GM21360 (cell line): ENCODE data around the gene NDRG3.
"Not testable (repeated sequence)": the region's sequence is repeated elsewhere in the genome, so short reads cannot be mapped to it uniquely, and the experiment has no call there.

ENCODE experiments used
- ATAC-seq: cut with Tn5 transposase; IDR thresholded peaks from one replicate; pipeline ENCODE4 v1.9.1; 2021; ENCODE audit warnings: mild to moderate bottlenecking, moderate library complexity; ENCODE audit not compliant: unreplicated experiment

NDRG3 gene

GRCh38 chr20:36700438-36700837 lies 45.5 kb downstream of the NDRG3 start:
- no peak for ATAC-seq

DNA sequence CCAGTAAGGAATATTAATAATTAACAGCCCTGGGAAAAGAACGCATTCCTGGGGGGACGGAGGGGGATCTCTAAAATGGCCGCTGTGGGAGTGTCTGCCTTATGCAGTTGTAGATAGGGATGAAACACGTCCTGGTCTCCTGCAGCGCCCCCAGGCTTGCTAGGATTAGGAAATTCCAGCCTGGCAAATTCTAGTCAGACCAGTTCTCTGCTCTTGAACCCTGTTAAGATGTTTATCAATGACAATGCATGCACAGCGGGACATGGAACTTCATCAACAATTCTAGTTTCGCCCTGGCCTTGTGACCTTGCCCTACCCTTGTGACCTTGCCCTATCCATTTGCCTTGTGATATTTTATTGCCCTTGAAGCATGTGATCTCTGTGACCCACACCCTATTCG lies 50.4 kb downstream of the NDRG3 start:
- ATAC-seq = not testable (repeated sequence)

- no peak for ATAC-seq
Observed at GRCh38 chr20:36688630-36689029, 57.3 kb downstream of the NDRG3 start.

GRCh38 chr20:36687850-36688249 lies 58.0 kb downstream of the NDRG3 start:
- no peak for ATAC-seq

DNA sequence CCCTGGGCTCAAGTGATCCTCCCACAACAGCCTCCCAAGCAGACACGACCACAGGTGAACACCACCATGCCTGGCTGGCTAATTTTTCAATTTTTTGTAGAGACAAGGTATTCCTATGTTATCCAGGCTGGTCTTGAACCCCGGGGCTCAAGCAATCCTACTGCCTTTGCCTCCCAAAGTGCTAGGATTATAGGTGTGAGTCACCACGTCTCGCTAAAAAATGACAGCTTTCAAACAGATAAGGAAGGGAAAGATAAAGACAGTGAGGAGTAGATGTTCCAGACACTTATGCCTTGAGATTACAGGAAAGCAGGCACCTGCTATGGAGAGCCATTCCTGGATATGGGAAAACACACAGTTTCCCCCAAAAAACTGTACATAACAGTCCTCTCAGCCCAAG lies 58.9 kb downstream of the NDRG3 start:
- no peak for ATAC-seq

- ATAC-seq = no peak
Observed at GRCh38 chr20:36686504-36686903, 59.4 kb downstream of the NDRG3 start.

DNA sequence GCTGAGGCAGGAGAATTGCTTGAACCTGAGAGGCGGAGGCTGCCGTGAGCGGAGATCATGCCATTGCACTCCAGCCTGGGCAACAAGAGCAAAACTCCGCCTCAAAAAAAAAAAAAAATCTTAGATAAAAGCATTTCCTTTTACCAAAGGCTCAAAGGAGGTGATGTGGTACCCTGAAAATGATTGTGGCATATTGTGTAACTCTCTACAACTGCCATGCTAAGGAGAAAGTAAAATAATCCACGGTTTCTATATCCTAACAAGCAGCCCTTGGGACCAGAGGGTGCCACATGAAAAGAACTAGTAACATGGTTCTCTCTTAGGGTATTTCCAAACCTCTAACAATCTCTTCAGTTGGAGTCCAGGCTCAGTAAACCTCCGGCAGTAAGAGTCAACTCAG lies 61.1 kb downstream of the NDRG3 start:
- ATAC-seq = no peak

GRCh38 chr20:36682311-36682710 lies 63.6 kb downstream of the NDRG3 start:
- no peak for ATAC-seq

DNA sequence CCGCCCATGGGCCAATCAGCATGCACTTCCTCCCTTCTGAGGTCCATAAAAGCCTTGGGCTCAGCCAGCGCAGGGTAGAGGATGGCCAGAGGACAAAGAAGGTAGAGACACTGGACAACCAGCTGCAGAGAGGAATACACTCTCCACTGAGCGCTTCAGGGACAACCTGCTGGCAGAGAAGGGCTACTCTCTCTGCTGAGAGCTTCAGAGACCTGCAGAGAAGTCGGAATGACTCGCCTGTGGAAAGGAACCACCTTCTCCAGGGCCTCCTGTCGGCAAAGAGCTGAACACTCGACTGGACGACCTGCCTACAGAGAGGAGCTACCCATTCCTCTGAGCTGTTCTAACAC lies 68.5 kb downstream of the NDRG3 start:
- ATAC-seq = no peak

DNA sequence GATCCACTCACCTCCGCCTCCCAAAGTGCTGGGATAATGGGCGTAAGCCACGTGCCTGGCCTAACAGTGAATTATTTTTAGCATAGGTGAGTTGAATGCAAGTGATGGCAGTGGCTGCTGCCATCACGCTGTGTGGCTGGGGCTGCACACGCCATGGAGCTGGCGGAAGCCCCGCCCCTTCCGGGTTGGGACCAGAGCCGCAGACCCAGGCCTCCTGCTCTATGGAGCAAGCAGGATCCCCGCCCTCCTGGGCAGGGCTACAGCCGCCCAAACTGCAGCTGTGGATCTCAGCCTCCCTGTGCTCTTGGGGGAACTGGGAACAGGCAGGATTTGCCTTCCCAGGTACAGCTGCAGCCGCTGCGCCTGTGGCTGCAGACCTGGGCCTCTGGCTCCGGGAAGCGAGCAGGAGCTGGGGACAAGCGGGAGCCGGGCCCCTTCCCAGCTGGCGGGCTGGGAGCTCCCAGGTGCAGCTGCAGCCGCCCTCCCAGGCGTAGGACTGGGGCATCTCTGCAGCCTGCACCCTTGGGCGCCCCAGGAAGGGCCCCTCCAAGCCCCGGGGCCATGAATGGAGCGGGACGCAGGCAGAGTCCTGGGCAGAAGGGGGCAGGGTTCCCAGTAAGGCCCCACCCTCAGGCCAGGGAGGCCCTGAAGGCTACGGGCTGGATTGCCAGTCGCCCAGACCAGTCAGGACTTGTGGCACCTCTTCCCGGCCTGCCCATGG lies 69.0 kb downstream of the NDRG3 start:
- ATAC-seq = no peak

- not testable (repeated sequence) for ATAC-seq
Observed at GRCh38 chr20:36675545-36675944, 70.3 kb downstream of the NDRG3 start.

- no peak for ATAC-seq
Observed at GRCh38 chr20:36672991-36673390, 72.9 kb downstream of the NDRG3 start.

DNA sequence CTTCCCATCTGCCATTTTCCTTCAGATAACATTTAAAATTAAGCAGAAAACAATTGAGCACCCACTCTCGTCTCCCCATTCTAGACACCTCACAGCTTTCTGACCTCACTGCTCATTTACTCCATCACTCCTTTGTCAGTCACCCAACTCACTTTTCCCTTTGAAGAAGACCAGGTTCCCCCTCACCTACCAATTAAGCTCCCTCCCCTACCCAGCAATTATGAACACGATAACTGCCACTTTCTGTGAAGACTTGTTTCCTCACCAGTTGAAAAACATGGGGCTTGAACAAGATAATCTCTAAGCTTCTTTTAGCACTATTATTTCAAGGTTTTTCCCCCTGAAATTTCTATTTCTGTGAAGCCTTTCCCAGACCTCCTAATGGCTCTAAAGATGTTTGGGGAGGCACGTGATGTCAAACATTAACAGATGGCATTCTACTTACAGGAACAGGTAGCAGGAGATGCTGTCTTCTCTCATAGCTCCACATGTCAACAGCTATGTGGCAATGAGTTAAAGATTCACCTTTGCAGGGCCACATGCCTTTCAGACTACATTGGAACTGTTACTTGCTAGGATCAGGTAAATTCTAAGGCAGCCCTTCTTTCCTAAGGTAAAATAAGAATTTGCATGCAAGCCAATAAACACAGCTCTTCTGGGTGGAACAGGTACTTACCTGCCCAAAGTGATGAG lies 75.1 kb downstream of the NDRG3 start:
- ATAC-seq = no peak

DNA sequence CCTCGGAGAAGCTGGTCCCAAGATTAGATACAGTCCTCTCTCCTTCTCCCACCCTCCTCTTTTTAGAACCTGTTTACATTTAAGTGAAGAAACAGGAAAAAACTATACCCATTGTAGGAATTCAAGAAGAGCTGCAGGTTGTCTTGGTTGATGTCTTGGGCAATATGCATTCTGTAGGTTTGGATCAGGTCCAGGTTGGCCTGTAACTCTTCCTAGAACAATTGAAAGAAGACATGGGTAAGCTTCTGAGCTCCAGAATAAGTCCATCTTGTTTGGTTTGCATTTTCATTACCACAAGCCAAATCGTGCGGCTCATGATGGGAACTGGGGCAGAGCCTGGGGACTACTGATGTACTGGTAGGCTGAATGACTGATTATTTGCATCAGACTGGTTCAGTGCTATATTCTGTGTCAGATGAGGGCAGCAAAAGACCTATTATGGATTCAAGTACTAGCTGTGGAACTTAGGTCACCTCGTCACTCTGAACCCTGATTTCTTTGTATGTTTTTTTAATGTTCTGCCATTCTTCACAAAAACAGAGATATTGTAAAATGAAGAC lies 79.6 kb downstream of the NDRG3 start:
- ATAC-seq = no peak

DNA sequence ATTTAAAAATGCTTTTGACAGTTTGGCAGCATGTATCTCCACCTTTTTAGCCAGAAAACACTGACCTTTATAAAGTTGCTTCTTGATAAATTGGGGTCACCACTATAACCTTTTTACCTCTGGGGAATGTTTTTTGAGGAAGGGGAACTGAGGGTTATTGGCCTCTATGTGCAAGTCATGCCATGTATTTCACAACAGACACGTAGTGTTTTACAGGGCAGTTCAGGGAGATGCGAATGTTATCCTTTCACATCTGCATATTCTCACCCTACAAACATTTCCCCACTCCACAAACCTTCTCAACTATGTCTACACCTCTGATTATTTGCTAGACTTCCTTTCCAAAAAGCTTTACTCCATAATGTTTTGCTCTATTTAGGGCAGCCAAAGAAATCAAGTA lies 82.9 kb downstream of the NDRG3 start:
- ATAC-seq = no peak

DNA sequence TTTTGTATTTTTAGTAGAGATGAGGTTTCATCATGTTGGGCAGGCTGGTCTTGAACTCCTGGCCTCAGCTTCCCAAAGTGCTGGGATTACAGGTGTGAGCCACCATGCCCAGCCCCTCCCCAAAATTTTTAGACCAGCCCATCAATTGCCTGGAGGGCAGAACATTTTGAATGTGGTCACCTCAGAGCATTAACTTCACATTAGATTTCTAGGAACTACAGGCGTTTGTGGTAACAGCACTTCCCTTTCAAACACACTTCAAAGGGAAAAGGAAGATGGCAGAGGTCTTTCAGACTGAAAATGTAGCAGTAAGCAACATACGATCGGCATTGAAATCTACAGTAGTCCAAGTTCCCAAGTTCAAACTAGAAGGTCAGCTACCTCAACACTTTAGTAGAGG lies 87.6 kb downstream of the NDRG3 start:
- ATAC-seq = no peak

DNA sequence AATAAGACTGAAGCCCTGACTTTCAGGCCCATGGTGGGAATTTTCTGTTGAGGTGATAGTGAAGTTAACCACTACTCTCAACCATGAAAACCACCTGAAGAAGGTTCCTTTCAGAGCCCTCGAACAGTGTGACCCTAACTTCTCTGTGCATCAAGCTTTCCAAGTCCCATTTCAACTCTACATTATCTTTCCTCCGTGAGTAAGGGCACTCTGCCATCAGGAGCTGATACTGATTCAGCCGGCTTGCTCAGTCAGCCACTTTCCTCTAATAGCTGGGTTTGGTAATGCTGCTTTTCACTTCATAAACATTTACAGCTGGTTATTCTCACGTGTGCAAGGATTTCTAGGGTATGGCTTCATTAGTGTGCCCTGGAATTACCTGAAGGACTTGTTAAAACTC lies 89.2 kb downstream of the NDRG3 start:
- no peak for ATAC-seq

DNA sequence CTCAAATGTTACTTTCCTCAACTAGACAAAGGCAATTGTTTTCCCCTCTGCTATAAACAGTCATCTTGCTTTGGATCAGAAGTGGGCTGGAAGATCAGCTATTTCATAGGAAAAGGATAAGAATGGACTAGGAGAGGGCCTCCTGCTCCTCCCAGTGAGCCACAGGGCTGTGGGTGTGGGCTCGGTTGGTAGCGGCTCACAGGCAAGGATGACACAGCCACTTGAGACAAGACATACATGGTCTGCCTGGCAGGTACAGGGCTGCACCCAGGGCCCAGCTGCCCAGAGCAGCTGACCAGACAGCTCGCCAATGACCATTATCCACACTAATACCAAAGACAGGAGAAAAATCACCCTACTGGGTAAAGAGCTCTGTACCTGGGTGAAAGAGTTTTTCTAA lies 90.9 kb downstream of the NDRG3 start:
- ATAC-seq = no peak

DNA sequence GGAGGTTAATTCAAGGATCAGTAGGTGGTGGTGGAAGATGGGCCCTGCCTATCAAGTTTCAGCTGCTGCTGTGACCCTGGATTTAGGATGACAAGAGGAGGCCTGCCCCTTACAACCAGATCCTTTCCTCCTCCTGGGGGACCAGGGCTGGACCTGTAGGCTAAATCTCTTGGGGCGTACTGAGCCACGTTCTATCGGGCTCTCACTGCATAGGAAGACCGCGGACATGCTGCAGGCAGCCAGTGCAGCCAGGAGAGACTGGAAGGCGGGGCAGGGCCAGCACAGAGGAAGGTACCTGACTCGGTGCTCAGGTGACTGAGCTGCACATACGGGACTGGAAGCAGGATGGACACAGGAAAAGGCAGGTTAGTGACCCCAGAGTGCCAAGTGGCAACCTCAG lies 91.4 kb downstream of the NDRG3 start:
- no peak for ATAC-seq

DNA sequence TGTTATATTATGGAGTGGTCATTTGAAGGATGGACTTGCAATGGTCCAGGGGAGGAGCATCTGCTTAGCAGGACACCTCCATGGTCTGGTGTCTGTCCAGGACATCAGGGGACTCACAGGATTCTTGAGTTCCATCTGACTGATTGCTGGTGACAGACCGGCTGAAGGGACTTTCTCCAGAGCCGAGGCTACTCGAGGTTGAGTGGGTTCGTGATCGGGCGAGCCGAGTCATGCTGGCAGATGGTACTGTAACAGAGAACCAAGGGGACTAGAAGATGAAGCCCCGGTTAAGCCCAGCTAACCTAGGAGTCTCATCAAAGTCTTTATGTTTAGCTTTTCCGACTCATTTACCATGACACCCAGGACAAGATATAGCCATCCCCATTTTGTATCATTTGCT lies 92.4 kb downstream of the NDRG3 start:
- no peak for ATAC-seq

DNA sequence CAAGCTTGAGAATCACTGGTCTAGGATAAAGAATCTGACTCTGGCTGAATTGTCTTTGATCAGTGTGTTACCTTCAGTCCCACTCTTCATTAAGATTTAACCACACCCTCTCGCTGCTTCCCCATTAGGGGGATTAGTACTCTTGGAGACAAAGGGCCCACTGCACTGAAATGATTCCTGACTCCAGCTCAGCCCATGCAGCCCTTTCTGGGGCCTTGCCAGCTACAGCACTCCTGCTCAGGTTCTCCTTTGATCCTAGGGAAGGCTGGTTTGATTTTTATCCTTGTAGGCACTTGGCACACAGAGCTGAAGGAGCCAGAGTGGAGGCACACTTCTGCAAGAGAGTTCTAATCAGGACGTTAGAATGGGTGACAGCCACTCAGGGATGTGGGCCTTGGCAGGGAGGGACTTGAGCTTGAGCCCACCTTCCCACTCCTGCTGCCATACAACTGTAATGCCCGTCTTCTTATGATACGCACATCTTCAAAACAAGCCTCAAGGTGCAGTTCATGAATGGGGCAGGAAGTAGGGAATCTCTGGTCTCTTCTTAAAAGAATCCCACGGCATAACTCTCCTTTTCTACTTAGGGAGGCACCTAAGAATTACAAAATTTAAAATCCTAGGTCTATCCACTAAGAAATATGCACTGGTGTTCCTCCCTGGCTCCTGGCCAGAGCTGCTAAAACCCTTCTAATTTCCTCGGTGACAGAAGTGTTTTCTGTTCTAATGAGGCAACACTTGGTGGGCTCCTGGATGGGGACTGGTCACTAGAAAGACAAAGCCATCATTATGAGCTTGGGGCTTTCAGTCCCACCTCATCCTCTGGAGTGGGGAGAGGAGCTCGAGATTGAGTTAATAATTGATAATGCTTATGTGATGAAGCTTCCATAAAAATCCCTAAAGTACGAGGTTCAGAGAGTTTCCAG lies 98.4 kb downstream of the NDRG3 start:
- ATAC-seq = no peak
